HG02943 (cell line): ENCODE data around the gene IL12RB2.
A peak's percentile ranks its signal among the peaks of the same experiment; 100 is the strongest.
"Not testable (repeated sequence)": the region's sequence is repeated elsewhere in the genome, so short reads cannot be mapped to it uniquely, and the experiment has no call there.

Experiments used
- ATAC-seq: cut with Tn5 transposase; IDR thresholded peaks from one replicate; pipeline ENCODE4 v1.9.1; 2021; ENCODE audit warnings: mild to moderate bottlenecking, low read depth, moderate library complexity; ENCODE audit not compliant: unreplicated experiment

The IL12RB2 gene

GRCh38 chr1:67429011-67429527 lies 121.4 kb downstream of the IL12RB2 start:
- ATAC-seq, result no peak

GRCh38 chr1:67429528-67430357 lies 122.1 kb downstream of the IL12RB2 start:
- peak; percentile 10 for ATAC-seq

- peak; percentile 82 for ATAC-seq
These were observed 122.9 kb downstream of the IL12RB2 start, which contains the start of gene SERBP1 for GRCh38 chr1:67430358-67431155. Gene SERBP1 (minus strand): TSS chr1:67430402. CDS start chr1:67430300, 102 bp downstream.

- ATAC-seq, result no peak
These were observed 123.6 kb downstream of the IL12RB2 start for GRCh38 chr1:67431156-67431765.

GRCh38 chr1:67431869-67432578 lies 124.4 kb downstream of the IL12RB2 start:
- no peak for ATAC-seq

GRCh38 chr1:67432745-67433144 lies 125.1 kb downstream of the IL12RB2 start:
- ATAC-seq, result no peak

GRCh38 chr1:67433837-67434236 lies 126.2 kb downstream of the IL12RB2 start:
- ATAC-seq, result no peak

- no peak for ATAC-seq
These were observed 126.8 kb downstream of the IL12RB2 start for GRCh38 chr1:67434491-67434890.

- ATAC-seq, result no peak
These were observed 128.9 kb downstream of the IL12RB2 start for GRCh38 chr1:67436511-67437055.

GRCh38 chr1:67437961-67438360 lies 130.3 kb downstream of the IL12RB2 start:
- ATAC-seq, result no peak

- no peak for ATAC-seq
These were observed 131.8 kb downstream of the IL12RB2 start for GRCh38 chr1:67439277-67440029.

- ATAC-seq, result no peak
These were observed 132.7 kb downstream of the IL12RB2 start for GRCh38 chr1:67440339-67440738.

GRCh38 chr1:67441183-67441582 lies 133.5 kb downstream of the IL12RB2 start:
- no peak for ATAC-seq

- ATAC-seq, result no peak
These were observed 134.1 kb downstream of the IL12RB2 start for GRCh38 chr1:67441739-67442281.

- not testable (repeated sequence) for ATAC-seq
These were observed 138.3 kb downstream of the IL12RB2 start for GRCh38 chr1:67446014-67446413.
